22Rv1 (cell line): ENCODE data around the gene PCDH15.

Experiments used
- H3K27ac ChIP-seq: fragments of 450-650 bp; 2 replicates; pipeline ENCODE4 v1.5.1; 2017
- ZFX ChIP-seq: fragments of 450-650 bp; IDR thresholded peaks from 2 replicates; pipeline ENCODE4 v1.6.1; 2017; ENCODE audit warnings: antibody characterized with exemption, borderline replicate concordance
- TF ChIP-seq, protein P1 (sequence below): fragments of 450-650 bp; IDR thresholded peaks from 2 replicates; pipeline ENCODE4 v1.5.1; 2017; ENCODE audit warnings: mild to moderate bottlenecking

Gene PCDH15

DNA sequence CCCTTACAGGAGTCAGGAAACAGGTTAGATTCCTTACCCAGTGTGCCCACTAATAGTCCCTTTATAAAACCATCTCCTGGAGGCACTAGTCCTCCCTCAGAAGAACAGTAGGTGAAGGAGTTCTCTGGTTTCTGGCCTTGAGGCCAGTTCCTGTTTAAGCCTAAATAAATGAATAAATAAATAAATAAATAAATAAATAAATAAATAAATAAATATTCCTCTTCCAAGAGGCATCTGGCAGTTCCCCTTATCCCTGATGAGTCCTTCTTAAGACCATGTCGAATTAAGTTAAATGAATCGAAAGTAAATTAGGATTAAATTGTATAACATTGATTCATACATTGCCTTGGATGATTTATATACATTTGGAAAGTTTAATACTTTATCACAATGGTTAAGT lies 223.3 kb downstream of the PCDH15 start:
- H3K27ac ChIP-seq, result no peak overlapping the region
- no peak for TF ChIP-seq ZFX
- TF ChIP-seq, protein P1, sequence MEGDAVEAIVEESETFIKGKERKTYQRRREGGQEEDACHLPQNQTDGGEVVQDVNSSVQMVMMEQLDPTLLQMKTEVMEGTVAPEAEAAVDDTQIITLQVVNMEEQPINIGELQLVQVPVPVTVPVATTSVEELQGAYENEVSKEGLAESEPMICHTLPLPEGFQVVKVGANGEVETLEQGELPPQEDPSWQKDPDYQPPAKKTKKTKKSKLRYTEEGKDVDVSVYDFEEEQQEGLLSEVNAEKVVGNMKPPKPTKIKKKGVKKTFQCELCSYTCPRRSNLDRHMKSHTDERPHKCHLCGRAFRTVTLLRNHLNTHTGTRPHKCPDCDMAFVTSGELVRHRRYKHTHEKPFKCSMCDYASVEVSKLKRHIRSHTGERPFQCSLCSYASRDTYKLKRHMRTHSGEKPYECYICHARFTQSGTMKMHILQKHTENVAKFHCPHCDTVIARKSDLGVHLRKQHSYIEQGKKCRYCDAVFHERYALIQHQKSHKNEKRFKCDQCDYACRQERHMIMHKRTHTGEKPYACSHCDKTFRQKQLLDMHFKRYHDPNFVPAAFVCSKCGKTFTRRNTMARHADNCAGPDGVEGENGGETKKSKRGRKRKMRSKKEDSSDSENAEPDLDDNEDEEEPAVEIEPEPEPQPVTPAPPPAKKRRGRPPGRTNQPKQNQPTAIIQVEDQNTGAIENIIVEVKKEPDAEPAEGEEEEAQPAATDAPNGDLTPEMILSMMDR, result no peak

DNA sequence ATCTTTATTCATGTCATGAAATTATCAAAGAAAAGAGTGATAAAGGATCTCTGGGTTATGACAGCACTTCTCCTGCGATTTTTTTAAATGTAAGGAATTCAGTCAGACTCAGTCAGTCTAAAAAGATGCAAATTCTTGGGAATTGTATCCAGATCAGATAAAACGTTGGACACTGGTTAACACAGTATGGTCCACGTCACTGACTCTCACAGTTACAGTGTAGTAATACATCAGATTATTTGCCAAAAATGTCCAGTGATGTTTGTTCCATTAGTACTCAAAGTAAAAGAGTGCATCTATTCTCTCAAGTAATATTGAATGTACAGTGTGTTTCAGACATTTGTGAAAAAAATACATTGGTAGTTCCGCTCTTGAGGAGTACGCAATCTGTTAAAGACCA lies 224.5 kb downstream of the PCDH15 start:
- TF ChIP-seq ZFX, result no peak
- TF ChIP-seq, protein P1, result no peak

DNA sequence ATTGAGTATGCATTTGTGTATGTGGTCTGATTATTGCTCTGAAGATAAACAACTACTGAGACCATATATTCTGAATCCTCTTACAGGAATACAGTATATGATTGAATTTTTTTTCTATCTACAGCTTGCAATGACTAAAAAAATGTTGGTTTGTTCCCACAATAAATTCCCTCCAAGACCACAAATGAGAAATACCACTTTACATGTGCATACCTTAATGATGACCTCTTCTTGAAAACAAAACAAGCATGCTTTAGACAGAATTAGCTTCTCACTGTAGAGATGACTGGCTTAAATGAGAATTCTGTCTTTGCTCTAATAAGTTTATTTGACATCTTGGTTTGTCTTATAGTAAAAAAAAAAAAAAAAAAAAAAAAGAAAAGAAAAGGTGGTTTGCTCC lies 241.5 kb downstream of the PCDH15 start:
- no peak overlapping the region for H3K27ac ChIP-seq
- TF ChIP-seq ZFX, result no peak
- TF ChIP-seq, protein P1, result no peak

More for the DNA sequence above, 224.5 kb downstream of the PCDH15 start:
- H3K27ac ChIP-seq, result no peak overlapping the region

DNA sequence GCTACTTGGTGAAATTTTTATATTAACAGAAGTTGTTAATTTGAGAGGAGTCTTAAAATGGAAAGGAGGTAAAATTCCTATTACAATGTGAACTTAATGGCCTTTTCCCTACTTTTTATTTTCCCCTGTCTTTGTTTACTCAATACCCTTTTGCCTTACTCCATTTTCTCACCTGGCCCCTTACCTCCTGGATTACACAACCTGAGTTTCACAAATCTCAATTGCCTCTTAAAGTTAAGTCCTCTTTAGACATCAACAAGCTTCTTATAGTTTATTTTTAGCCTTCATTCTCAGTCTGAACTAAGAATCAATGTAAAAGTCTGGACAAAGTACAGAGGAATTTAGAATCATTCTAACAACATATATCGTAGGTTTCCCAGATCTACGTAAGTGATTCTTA lies 247.0 kb downstream of the PCDH15 start:
- no peak overlapping the region for H3K27ac ChIP-seq
- TF ChIP-seq ZFX, result no peak
- TF ChIP-seq, protein P1, result no peak

- no peak for TF ChIP-seq ZFX
- TF ChIP-seq, protein P1, result no peak
- H3K27ac ChIP-seq, result no peak overlapping the region
Measured at GRCh38 chr10:54550016-54550415, 251.0 kb downstream of the PCDH15 start.

DNA sequence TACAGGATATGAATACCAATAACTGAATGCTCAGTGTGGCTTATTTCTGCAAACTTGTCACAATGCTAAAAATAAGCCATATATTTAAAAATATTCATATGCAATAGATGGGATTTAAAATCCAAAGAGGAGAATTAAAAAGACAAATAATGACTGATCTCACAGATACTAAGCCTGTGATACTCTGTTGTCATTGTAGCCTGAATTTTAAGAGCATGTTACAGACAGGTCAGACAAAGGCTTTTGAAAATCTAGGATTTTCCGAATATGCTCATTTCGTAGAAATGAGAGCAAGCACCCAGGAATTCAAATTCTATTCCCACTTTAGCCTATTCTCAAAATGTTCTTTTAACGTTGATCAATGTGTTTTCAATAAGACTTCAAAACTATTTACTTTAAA lies 269.7 kb downstream of the PCDH15 start:
- no peak for TF ChIP-seq ZFX
- TF ChIP-seq, protein P1, result no peak
- no peak overlapping the region for H3K27ac ChIP-seq

GRCh38 chr10:54530299-54530698 lies 270.7 kb downstream of the PCDH15 start:
- TF ChIP-seq, protein P1, result no peak
- no peak for TF ChIP-seq ZFX

More at GRCh38 chr10:54530299-54530698, 270.7 kb downstream of the PCDH15 start:
- no peak overlapping the region for H3K27ac ChIP-seq
